Pericardium fibroblast (primary cell): ENCODE data around the gene METTL1. TPM values are rescaled to one million over a fixed set of nuclear protein-coding genes. Genes with fewer than 3 reads are reported as not detected.

Experiments
- total RNA-seq: library from RNA; depleted of rRNA; stranded (reverse); fragments of >200 nt; gene quantifications from 2 replicates; pipeline ENCODE4 v1.2.3, GENCODE V29; 2015

Gene METTL1
- 8.5 and 20.0 TPM in 2 replicates for total RNA-seq

DNA sequence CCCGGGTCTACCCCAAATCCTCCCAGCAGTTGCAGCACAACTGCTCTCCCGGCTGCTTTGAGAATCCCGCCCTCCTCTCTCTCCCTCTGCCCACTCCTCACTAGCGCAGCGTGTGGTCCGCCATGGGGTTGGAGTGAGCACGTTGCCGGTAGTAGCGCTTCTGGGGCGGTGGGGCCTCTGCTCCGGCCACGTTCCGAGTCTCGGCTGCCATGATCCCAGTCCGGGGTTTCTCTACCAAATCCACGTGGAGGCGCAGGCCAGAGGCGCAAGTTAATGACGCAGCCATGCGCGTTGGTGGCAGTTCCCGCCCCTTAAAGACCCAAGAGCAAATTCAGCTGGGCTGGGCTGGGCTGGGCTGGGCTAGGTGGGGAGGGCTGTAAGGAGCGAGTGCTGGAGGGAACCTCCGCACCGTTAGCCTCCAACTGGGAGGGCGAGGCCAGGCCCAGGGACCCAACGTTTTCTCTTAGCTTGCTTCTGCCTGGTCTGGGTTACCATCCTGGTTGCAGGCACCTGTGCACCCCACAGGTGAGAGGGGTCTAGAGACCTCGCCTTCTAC, at the start of gene METTL1:
Gene METTL1 (minus strand): TSS at position 233 of the 556 bp plus-strand sequence. CDS start 22 bp downstream, at position 211.

DNA sequence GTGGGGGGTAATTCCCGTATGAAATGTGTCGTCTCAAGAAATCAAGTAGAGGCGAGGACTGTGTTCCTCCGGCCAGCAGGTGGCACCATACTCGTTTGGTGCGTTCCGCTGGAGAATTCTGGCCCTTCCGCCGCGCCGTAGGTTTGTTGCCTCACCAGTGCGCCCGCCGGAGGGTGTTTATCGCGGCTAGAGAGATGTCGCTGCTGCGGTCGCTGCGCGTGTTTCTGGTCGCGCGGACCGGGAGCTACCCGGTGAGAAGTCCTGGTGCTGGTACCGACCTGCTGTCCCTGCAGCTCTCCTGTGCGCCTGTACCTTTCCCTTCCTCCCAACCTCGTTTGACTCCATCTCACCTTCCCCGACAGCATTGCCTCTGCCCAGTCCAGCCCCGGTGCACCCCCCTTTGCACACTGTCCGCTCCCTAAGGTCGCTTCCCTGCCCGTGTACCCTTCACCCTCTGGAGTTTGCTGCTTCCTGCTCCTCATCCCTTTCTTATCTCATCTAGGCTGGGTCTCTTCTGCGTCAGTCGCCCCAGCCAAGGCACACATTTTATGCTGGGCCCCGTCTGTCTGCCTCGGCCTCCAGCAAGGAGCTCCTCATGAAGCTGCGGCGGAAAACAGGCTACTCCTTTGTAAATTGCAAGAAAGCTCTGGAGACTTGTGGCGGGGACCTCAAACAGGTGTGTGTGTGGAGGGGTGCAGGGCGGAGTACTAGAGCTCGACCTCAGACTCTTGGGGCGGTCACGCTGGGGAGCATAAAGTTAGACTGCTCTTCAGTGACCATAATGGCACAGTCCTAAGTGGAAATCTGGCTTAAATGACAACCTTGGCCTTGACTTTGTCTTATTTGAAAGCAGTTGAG, 10.9 kb upstream of the METTL1 start, which contains the start of gene TSFM:
Gene TSFM (plus strand): TSS at position 180 of the 858 bp plus-strand sequence. CDS start 15 bp downstream, at position 195.

DNA sequence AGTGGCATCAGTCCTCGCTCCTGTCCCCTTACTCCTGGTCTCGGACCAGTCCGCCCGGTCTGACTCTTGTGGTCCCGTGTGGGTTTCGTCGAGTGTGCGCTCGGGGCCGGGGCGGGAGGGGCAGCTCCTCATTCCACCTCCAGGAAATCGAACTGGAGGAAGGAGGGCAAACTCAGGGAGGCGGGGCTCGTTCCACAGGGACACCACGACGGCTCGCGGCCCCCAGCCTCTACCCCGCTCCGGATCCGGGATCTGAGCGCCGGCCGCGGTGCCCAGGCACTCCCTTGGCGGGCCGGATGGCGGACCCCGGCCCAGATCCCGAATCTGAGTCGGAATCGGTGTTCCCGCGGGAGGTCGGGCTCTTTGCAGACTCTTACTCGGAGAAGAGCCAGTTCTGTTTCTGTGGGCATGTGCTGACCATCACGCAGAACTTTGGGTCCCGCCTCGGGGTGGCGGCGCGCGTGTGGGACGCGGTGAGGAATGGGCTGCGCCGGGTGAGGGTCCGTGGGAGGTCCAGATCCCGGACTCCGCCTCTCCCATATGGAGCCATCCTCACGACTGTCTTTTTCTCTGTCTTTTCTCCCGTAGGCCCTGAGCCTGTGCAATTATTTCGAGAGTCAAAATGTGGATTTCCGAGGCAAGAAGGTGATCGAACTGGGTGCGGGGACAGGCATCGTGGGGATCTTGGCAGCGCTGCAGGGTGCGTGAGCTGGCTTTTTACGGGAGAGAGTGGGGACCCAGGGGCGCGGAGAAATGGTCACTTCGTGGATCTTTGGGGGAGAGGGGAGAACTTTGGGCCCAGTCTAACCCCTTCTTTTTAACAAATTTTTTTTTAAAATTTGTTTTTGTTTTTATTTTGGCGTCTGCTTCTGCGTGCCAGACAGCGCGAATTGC, 771 bp upstream of the METTL1 start, which contains the start of gene EEF1AKMT3:
Gene EEF1AKMT3 (plus strand): TSS at position 186 of the 894 bp plus-strand sequence. CDS start 111 bp downstream, at position 297.

DNA sequence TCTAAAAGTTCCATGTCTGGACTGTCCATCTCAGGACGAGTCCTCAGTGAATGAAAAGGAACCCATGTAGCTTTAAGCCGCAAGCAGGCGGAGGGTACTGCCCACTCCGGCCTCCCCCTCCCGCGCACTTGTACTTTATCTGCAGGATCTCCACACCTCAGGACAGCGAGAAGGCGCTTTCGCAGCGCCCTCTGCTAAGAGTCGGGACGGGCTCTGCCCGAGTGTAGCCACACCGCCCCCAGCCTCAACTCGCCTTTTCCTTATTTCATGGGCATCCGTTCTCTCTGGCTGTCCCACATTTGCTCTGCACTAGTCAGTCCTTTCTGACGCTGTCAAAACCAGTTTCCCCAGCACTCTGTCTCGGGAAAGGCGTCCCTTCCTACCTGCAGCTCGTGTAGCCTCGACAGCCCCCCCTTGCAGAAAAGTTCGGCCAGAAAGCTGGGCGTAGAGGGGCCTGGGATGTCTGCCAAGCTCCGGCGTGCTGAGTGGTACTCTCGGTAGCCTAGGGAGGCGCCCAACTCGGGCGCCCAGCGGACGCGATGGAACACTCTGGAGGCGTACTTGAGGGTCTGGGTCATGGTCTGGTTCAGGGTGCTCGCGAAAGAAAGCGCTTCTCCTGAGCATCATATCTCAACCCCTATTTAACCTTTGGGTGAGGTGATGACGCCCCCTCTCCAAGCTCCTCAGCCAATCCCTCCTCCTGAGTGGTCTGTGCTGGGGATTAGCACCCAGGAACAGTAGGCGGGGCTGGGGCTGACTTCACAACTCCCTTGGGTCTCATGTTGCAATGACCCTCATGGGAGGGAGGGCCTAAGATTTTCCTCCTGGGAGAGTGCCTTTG, 5.2 kb downstream of the METTL1 start, which contains the start of gene CYP27B1:
Gene CYP27B1 (minus strand): TSS at position 615 of the 841 bp plus-strand sequence. CDS start 37 bp downstream, at position 578.

DNA sequence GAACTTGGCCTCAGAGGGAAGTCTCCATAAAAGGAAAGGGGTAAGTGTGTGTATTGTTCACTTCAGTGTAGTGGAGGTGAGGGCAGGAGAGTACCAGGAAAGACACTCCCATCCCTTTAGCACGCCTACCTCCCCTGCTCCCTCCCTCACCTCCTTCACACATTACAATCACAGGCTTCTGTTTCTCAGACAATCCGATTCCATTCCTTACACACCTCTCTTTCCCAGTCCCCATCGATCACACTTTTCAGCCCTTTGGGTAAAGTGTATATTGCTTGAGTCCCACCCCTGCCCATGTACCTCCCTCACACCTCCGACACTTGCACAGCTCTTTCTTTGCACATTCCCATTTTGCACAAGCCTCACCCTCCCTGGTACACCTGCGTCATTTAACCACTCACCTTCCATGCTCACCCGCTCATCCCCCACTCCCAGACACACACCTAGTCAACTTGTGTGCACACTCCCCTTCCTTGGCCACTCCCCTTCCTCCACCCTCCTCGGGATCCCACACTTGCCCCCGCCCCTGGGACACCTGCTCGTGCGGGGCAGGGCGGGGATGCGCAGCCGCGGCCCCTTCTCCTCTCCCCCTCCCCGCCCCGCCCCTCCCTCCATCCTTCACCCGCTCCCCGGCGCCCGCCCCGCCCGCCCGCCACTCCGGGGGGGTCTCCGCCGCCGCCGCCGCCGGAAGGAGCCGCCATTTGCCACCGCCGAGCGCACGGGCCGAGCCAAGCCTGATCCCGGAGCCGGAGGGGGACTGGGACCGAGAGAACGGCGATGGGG, 17.3 kb downstream of the METTL1 start, which contains the start of gene MARCHF9:
Gene MARCHF9 (plus strand): TSS at position 693 of the 783 bp plus-strand sequence. CDS start 426 bp downstream, outside the sequence.

DNA sequence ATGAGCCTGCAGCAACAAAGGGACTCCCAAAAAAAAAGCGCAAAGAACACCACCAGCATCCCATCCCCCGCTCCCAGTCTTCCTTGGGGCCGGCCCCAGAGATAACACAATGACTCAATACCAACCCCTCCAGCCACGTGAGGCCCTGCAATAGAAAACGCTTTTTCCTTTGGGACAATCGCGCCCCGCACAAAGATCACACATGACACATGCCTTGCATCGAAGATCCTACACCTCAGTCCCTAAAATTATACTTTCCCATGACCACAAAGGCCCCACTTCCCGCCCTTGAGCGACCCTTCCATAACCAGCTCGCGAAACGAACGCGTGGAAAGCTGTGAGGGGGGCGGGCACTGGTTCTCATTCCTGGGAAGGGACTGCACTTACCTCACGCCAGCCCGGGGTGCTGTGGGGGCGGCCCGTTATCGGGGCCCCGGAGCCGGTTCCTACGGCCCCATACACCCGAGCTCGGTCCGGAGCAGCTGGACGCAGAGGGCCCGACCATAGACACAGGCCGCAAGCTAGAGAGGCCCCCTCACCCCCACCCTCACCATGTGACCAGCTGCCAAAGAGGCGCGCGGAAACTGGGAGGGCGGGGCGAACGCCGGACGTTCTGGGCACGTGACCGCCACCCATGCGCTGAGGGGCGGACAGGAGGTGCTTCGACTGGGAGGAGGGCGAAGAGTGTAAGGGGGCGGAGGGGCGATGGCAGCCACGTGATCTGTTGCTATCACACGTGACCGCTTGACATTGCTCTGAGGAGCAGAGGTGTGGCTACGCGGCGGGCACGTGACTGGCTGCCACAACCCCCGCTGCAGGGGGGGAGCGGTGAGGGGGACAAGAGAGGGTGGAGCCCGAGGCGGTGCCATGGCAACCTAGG, 19.9 kb downstream of the METTL1 start, which contains the start of gene CDK4:
Gene CDK4 (minus strand): TSS at position 523 of the 880 bp plus-strand sequence. CDS start 593 bp downstream, outside the sequence.

DNA sequence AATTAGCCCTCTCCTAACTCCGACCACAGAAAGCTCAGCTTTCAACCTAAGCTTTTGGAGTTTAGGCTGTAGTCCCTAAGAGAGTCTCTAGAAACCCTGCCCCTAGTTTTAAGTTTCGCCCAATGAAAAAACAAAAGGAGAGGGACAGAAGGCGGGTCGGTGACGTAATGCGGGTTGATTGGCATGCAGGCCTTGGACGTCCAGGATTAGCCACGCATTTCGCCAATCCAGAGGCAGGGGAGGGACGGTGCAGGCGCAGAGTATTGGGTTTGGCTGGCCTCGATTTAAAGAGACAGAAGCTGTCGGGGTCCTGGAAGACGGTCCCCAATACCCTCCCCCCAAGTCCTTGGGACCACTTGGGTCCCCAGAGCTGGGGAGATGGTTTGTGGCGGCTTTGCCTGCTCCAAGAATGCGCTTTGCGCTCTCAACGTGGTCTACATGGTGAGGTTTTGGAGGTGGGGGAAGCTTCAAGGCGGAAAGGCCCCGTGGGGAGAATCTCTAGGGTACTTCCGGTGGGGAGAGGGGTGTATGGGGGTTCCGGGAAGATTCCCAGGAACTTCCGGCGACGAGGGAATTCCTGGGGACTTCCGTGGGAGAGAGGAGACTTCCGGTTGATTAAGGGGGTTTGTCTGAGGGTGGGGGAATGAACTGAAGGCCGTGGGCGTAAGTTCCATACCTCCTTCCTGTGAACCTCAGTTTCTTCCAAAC, 27.0 kb downstream of the METTL1 start, which contains the start of gene TSPAN31:
Gene TSPAN31 (plus strand): TSS at position 263 of the 708 bp plus-strand sequence. CDS start 116 bp downstream, at position 379.

DNA sequence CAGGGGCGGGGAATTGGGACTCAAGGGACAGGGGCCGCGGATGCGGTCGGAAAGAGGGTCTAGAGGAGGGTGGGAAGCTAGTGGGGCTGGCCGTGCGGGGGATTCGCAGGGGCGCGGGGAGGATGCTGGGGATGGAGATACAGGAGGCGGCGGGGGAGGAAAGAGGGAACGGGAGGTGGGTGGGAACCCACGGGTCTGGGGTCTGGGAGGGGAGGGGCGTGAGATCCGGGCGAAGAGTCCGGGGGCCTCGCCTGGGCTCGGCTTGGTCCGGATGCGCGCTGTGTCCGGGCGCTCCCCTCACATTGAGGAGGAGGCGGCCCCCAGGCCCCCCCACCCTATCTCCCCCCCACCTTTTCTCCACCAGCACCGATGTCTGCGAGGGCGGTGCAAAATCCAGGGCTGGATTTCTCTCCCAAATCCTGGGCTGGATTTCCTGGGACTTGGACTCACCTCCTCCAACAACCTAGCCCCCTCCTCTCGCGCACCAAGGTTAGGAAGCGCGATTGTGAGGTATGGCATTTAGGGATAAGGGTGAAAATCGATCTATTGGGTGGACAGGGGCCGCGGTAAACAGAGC, 33.2 kb downstream of the METTL1 start, which contains the start of gene AGAP2:
Gene AGAP2 (minus strand): TSS at position 82 of the 577 bp plus-strand sequence. CDS start 496 bp downstream, outside the sequence.

Other genes starting within 250 kb of the METTL1 start
- gene MBD6, start 249.3 kb downstream of the METTL1 start, total RNA-seq, result 5.1 and 8.8 TPM in 2 replicates
- gene DCTN2, start 224.9 kb downstream of the METTL1 start, total RNA-seq, result 155 and 186 TPM in 2 replicates
- 0.17 TPM in 1 of 2 replicates, not detected in the other for gene KIF5A, start 222.1 kb downstream of the METTL1 start, total RNA-seq
- 7.4 and 7.6 TPM in 2 replicates for gene PIP4K2C, start 180.9 kb downstream of the METTL1 start, total RNA-seq
- 6.6 and 8.6 TPM in 2 replicates for gene DTX3, start 167.3 kb downstream of the METTL1 start, total RNA-seq
- gene ARHGEF25, start 160.7 kb downstream of the METTL1 start, total RNA-seq, result 10.4 and 10.8 TPM in 2 replicates
- gene B4GALNT1, start 138.9 kb downstream of the METTL1 start, total RNA-seq, result 0.17 TPM in 1 of 2 replicates, not detected in the other
- 191 and 216 TPM in 2 replicates for gene OS9, start 78.0 kb downstream of the METTL1 start, total RNA-seq
- under 0.01 and 0.23 TPM in 2 replicates for gene AGAP2, start 33.4 kb downstream of the METTL1 start, total RNA-seq
- 60.6 and 72.7 TPM in 2 replicates for gene TSPAN31, start 27.1 kb downstream of the METTL1 start, total RNA-seq
- gene CDK4, start 19.8 kb downstream of the METTL1 start, total RNA-seq, result 203 and 231 TPM in 2 replicates
- gene MARCHF9, start 17.0 kb downstream of the METTL1 start, total RNA-seq, result 1.8 and 3.6 TPM in 2 replicates
- 0.68 and 1.6 TPM in 2 replicates for gene CYP27B1, start 5.0 kb downstream of the METTL1 start, total RNA-seq
- gene EEF1AKMT3, start 509 bp upstream of the METTL1 start, total RNA-seq, result 5.4 and 7.7 TPM in 2 replicates
- 13.6 and 18.3 TPM in 2 replicates for gene TSFM, start 10.7 kb upstream of the METTL1 start, total RNA-seq
- gene AVIL, start 46.6 kb upstream of the METTL1 start, total RNA-seq, result 1.8 and 3.6 TPM in 2 replicates
- gene CTDSP2, start 74.6 kb upstream of the METTL1 start, total RNA-seq, result 151 and 175 TPM in 2 replicates
- gene ATP23, start 169.5 kb upstream of the METTL1 start, total RNA-seq, result 3.9 and 11.6 TPM in 2 replicates